ENCODE data around the gene ST6GALNAC5. TPM values are rescaled to one million over a fixed set of nuclear protein-coding genes. Genes with fewer than 3 reads are reported as not detected.

ST6GALNAC5 gene
- total and polyA plus RNA-seq, 2 of the 13 experiments (the other 11 are each of a cell fraction or from before 2014, with no cell fraction given): not detected

- CTCF ChIA-PET (ENCODE audit: low intra/inter-chr PET ratio, low total read pairs): no interaction called here
- Histone ChIP-seq H3K4me1 (ENCODE audit: insufficient read depth, low read length) (no peaks in the 10 kb centered on the region), H3K9ac (ENCODE audit: insufficient read depth, low read depth, low read length) (no peak overlapping the region), H3K79me2 (ENCODE audit: insufficient read depth, low read length) (no peaks in the 10 kb centered on the region), H3K27me3 (ENCODE audit: control insufficient read depth in 1 of 2, insufficient read depth in 2 of 2, low read length in 2 of 2) (no peaks in the 10 kb centered on the region), H3K4me2 (ENCODE audit: low read depth, low read length) (no peak overlapping the region), H3K36me3 (replicated peaks in 1 of 2; ENCODE audit: control insufficient read depth in 1 of 2, insufficient read depth in 2 of 2, low read length in 2 of 2) (no peaks in the 10 kb centered on the region), H3K27ac (ENCODE audit: extremely low read length, insufficient read depth, low read length) (no peak overlapping the region), H2AFZ (ENCODE audit: low read length) (no peak overlapping the region), H3K4me3 (replicated peaks in 1 of 3; ENCODE audit: insufficient read depth in 1 of 3, low read depth in 2 of 3, low read length in 3 of 3) (no peak overlapping the region), H4K20me1 (ENCODE audit: insufficient read depth, low read length) (no peaks in the 10 kb centered on the region; the same call in 1 of the 2 replicates), H3K9me3 (ENCODE audit: low read length) (no peaks in the 10 kb centered on the region)
- no peak for TF ChIP-seq SIN3B (IDR thresholded peaks at IDR 0.05; ENCODE audit: low read length)
- TF ChIP-seq CENPX (CRISPR knock-in tag; IDR thresholded peaks at IDR 0.05): no peak
- TF ChIP-seq RFX1 (IDR thresholded peaks at IDR 0.05): no peak
- no peak for TF ChIP-seq ZNF788 (CRISPR knock-in tag; IDR thresholded peaks at IDR 0.05; ENCODE audit: borderline replicate concordance)
- TF ChIP-seq ESRRA (CRISPR knock-in tag; IDR thresholded peaks at IDR 0.05; ENCODE audit: low read depth): no peak
- TF ChIP-seq ZNF431 (CRISPR knock-in tag; IDR thresholded peaks at IDR 0.05; ENCODE audit: borderline replicate concordance, low read depth): no peak
- TF ChIP-seq ZNF329 (CRISPR knock-in tag; IDR thresholded peaks at IDR 0.05; ENCODE audit: low read depth): no peak
- TF ChIP-seq ZNF713 (CRISPR knock-in tag; IDR thresholded peaks at IDR 0.05): no peak
- TF ChIP-seq, protein P1, sequence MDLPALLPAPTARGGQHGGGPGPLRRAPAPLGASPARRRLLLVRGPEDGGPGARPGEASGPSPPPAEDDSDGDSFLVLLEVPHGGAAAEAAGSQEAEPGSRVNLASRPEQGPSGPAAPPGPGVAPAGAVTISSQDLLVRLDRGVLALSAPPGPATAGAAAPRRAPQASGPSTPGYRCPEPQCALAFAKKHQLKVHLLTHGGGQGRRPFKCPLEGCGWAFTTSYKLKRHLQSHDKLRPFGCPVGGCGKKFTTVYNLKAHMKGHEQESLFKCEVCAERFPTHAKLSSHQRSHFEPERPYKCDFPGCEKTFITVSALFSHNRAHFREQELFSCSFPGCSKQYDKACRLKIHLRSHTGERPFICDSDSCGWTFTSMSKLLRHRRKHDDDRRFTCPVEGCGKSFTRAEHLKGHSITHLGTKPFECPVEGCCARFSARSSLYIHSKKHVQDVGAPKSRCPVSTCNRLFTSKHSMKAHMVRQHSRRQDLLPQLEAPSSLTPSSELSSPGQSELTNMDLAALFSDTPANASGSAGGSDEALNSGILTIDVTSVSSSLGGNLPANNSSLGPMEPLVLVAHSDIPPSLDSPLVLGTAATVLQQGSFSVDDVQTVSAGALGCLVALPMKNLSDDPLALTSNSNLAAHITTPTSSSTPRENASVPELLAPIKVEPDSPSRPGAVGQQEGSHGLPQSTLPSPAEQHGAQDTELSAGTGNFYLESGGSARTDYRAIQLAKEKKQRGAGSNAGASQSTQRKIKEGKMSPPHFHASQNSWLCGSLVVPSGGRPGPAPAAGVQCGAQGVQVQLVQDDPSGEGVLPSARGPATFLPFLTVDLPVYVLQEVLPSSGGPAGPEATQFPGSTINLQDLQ (CRISPR knock-in tag; IDR thresholded peaks at IDR 0.05): no peak
- no peak for TF ChIP-seq ZNF557 (CRISPR knock-in tag; IDR thresholded peaks at IDR 0.05)
- no peak for TF ChIP-seq ZBTB44 (CRISPR knock-in tag; IDR thresholded peaks at IDR 0.05)
- no peak for TF ChIP-seq ARID2 (CRISPR knock-in tag; IDR thresholded peaks at IDR 0.05; ENCODE audit: borderline replicate concordance)
- no peak for TF ChIP-seq NFYC (CRISPR knock-in tag; IDR thresholded peaks at IDR 0.05)
- TF ChIP-seq ZZZ3 (CRISPR knock-in tag; IDR thresholded peaks at IDR 0.05; ENCODE audit: borderline replicate concordance): no peak
- BruUV-seq (replicated peaks): no TSS peak
- in situ Hi-C loops (cut with HindIII; ENCODE audit: extremely low pct_ligation_motif_present, low pct_unique_long_range_greater_than_20kb): no loop called here
- 1% methylated on average over 8 of the region's 8 CpGs for whole genome bisulfite sequencing (ENCODE audit: low lambda C conversion rate)
- intact Hi-C loops (cut with micrococcal nuclease; ENCODE audit: unreplicated experiment): no loop called here
- FAIRE-seq (no peak), DNase-seq (ENCODE audit: low spot score) (no peak), ATAC-seq (no peak)
- POLR2A ChIA-PET: no interaction called here
Measured at GRCh38 chr1:77039739-77040138, 172.5 kb downstream of the ST6GALNAC5 start.

All from HepG2 (cell line).